GM19099 (cell line): ENCODE measurements around the gene SLC25A43.

ENCODE experiments used
- POLR2A ChIP-seq: IDR thresholded peaks from 3 replicates; pipeline ENCODE4 v1.6.1; 2011; ENCODE audit warnings: low read depth; ENCODE audit not compliant: insufficient read length; ENCODE audit errors: extremely low read depth

The SLC25A43 gene

DNA sequence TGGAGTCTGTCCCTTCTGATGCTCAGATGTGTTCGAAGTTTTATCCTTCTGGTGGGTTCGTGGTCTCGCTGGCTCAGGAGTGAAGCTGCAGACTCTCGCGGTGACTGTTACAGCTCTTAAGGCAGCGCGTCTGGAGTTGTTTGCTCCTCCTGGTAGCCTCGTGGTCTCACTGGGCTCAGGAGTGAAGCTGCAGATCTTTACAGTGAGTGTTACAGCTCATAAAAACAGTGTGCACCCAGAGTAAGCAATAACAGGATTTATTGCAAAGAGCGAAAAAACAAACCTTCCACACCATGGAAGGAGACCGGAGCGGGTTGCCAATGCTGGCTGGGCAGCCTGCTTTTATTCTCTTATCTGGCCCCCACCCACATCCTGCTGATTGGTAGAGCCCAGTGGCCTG is 87.6 kb downstream of the SLC25A43 start:
- no peak for TF ChIP-seq POLR2A

GRCh38 chrX:119488749-119489148 is 89.6 kb downstream of the SLC25A43 start:
- no peak for TF ChIP-seq POLR2A

DNA sequence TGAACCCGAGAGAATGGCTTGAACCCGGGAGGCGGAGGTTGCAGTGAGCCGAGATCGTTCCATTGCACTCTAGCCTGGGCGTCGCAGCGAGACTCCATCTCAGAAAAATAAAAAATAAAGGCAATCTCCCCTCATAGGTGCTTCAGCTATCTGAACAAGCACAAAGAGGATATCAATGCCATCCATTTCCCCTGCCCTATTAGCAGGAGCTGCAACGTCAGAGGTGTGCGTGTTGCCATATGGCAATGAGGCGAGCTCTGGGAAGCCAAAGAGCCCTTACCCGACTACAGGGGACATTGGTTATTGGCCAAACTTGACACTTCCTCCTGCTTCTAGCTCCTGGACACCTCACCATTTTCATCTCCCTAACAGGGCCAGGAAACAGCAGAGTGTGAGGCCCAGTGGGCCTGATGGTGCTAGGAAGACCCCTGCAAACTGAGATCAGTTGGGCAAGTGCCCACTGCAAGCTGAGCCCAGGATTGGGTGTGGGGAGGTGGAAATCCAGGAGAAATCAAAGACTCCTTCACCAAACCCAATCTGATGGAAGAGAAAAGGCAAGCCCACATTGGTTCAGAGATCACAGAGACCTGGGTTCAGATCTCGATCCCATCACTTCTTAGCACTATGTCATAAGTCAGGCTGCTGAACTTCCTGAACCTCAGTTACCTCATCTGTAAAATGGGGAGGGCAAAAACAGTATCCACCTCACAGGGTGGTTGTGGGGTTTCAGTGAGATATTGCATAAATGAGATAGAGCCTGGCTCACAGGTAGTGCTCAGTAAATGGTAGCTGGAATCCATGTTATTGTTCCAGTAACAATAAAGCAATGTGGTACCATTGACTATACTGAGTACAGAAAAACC is 90.3 kb downstream of the SLC25A43 start:
- TF ChIP-seq POLR2A = no peak

DNA sequence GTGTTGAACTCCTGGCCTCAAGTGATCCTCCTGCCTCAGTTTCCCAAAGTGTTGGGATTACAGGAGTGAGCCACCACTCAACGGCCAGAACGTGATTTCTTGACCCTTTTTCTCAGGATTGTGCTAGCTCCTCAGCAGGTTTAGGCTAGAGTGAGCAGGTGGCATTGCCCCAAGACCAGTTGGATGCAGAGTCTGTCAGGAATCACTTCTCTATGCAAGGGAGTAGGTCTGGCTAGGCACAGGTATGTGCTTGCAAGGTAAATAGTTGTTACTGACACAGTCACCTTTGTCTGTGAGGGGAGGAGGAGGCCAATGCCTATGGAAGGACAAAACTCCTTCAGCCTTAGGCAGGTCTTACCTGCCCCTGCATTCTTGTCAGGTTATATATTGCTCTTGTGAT is 93.3 kb downstream of the SLC25A43 start:
- no peak for TF ChIP-seq POLR2A

DNA sequence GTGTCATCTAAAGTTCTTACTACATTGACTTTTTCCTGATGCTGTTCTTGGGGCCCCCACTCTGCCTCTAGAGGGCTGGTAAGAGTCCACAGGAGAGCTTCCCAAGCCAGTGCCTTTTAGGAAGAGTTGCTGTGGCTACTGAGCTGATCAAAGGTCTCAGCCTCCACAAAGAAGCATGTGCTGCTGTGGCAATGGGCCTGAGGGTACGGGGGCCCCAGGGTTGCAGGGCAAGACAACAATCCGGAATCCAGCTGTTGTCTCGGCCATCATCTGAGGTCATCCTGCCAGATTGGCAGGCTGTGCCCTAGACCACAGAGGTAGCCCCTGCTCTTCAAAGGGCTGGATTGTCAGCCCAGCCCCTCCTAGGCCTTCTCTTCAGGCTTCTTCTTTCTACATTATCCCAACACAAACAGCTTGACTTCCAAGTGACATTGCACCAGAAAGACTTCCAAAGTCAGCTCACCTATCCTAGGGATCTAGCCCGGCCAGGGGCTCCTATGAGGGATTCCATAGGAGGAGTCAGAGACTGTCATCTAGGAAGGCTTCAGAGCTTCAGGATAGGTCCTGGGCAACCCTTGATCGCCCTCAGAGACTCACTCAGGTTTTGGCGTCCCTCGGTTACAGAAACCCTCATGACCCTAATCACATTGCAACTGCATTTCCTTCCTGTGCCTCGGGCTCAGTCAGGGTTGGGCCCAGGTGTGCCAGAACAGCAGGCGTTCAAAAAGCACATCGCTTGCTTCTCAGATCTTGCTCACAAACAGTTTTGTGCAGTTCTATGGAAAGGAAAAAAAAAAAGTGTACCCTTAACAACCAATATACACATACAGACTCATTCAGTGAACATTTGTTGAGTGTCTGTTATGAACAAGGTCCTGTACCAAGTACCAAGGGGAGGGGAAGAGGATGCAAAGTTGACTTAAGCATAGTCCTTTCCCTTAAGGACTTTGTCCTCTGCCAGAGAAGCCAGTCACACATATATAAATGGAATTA is 96.9 kb downstream of the SLC25A43 start:
- TF ChIP-seq POLR2A = no peak

DNA sequence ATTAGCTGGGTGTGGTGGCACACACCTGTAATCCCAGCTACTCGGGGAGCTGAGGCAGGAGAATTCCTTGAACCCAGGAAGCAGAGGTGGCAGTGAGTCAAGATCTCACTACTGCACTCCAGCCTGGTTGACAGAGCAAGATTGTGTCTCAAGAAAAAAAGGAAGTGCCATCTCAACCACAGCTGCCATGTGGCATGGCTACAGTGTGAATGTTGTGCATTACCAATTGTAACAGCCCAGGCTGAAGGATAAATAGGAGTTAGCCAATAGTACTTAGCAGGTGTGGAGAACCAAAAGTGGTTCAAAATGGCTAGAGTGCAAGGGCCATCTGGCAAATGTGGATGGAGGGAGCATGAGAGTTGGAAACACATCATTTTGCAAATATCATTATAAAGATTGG is 98.0 kb downstream of the SLC25A43 start:
- TF ChIP-seq POLR2A = no peak

DNA sequence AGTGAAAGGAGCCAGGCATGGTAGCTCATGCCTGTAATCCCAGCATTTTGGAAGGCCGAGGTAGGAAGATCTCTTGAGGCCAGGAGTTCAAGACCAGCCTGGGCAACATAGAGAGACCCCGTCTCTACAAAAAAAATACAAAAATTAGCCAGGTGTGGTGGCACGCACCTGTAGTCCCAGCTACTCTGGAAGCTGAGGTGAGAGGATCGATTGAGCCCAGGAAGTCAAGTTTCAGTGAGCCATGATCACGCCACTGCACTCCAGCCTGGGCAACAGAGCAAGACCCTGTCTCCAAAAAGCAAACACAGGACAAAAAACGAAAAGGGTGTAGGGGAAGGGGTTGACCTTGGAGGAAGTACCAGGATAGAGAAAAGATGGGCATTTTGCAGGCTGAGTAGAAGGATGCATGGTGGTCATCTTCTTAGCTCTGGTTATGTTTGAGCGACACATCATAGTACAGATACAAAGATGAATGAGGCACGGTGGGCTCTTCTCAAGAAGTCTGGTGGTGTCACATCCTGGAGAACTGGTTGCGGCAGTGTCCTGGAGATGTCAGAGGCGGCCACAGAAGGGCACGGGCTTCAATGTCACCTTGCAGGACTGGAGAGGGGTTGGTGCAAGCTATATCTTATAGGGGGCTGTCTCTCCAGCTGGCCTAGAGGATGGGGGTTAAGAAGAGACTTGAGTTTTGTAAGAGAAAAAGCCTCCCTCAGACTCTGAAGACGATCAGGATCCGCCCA is 101.1 kb downstream of the SLC25A43 start:
- no peak for TF ChIP-seq POLR2A

DNA sequence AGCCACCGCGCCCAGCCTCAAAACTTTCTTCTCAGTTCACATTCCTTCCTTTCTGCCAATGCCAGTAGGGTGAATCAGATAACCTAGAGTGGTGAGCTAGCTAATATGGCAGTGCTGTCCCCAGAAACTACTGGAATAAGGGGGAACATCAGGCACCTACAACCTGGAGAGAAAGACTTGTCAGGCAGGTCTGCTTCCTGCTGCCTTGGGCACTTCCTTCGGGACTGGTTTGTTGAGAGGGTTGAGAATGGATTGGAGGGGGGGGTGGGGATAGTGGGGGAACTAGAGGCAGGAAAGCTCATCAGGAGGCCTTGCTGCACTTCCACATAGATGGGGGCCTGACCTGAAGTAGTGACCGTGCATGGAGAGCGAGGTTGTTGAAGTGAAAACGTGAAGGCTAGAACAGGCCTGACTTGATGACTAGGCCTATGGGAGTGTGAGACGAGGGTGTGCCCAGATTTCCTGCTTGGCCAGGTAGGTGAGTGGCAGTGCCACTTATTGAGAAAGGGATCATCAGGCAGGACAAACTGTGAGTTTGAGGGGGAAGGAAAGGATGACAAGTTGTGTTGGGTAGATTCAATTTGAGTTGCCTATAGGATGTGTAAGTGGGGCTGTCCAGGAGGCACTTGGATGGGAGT is 102.5 kb downstream of the SLC25A43 start:
- TF ChIP-seq POLR2A = no peak

- TF ChIP-seq POLR2A = no peak
These were observed 103.8 kb downstream of the SLC25A43 start for GRCh38 chrX:119502727-119503483.

DNA sequence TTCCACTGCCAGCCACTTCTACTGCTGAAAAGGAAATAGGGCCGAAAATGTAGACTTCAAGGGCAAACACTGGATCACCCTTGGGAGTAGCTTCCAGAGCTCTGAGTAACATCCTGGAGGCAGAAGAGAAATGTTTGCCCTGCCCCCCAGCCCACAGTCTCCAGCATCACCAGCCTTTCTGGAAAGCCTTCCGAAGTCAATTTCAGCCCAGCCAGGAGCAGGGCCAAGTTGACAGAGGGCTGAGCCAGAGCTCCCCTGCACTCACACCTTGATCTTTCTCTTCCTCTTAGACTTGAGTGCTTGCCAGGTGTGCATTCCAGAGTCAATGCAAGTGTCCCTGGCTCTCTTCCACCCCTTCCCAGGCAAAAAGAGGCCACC is 104.3 kb downstream of the SLC25A43 start:
- no peak for TF ChIP-seq POLR2A
